DND-41 (cell line): Measurements from ENCODE around the gene CNBD2.

Experiments used
- ATAC-seq: fragments of 200-7000 bp; cut with Tn5 transposase; 3 replicates; pipeline ENCODE4 v1.9.1; 2021; ENCODE audit warnings: low read depth; ENCODE audit not compliant: insufficient read depth
- DNase-seq: peaks from one replicate; pipeline ENCODE4 v3.0.0-alpha.2; 2020
- H2AFZ ChIP-seq: 2 replicates; pipeline ENCODE4 v1.6.0; 2012; ENCODE audit warnings: low read depth, low read length
- H3K27ac ChIP-seq: 2 replicates; pipeline ENCODE4 v1.5.1; 2012; ENCODE audit warnings: low read length, inconsistent platforms
- H3K27me3 ChIP-seq: fragments of 200-600 bp; sonication (generic); 2 replicates; pipeline ENCODE4 v1.6.0; 2012; ENCODE audit warnings: low read length, mild to moderate bottlenecking, inconsistent platforms; ENCODE audit not compliant: insufficient read depth, poor library complexity
- H3K36me3 ChIP-seq: 2 replicates; pipeline ENCODE4 v1.5.1; 2012; ENCODE audit warnings: low read length, inconsistent platforms; ENCODE audit not compliant: insufficient read depth
- H3K4me1 ChIP-seq: 2 replicates; pipeline ENCODE4 v1.5.1; 2012; ENCODE audit warnings: mild to moderate bottlenecking, low read length; ENCODE audit not compliant: insufficient read depth
- H3K4me2 ChIP-seq: 2 replicates; pipeline ENCODE4 v1.6.0; 2012; ENCODE audit warnings: mild to moderate bottlenecking, moderate library complexity, low read length, inconsistent platforms; ENCODE audit not compliant: insufficient read depth
- H3K4me3 ChIP-seq, 2 experiments: fragments of 200-600 bp in 1 of 2; shearing (Covaris generic) in 1 of 2; 2 replicates each; pipeline ENCODE4 v1.5.1; 2012 to 2016; ENCODE audit warnings: inconsistent platforms in 2 of 2, low read length in 2 of 2, mild to moderate bottlenecking in 2 of 2, low read depth in 1 of 2, moderate library complexity in 1 of 2
- H3K79me2 ChIP-seq: 2 replicates; pipeline ENCODE4 v1.6.0; 2012; ENCODE audit warnings: low read length, inconsistent platforms; ENCODE audit not compliant: insufficient read depth
- H3K9ac ChIP-seq: 2 replicates; pipeline ENCODE4 v1.6.0; 2012; ENCODE audit warnings: low read depth, mild to moderate bottlenecking, inconsistent platforms, low read length, moderate library complexity
- H3K9me3 ChIP-seq: 2 replicates; pipeline ENCODE4 v1.5.1; 2012; ENCODE audit warnings: low read length, moderate library complexity, mild to moderate bottlenecking, inconsistent platforms; ENCODE audit not compliant: insufficient read depth, severe bottlenecking
- H4K20me1 ChIP-seq: 2 replicates; pipeline ENCODE4 v1.6.0; 2012; ENCODE audit warnings: low read length; ENCODE audit not compliant: insufficient read depth
- EZH2 ChIP-seq: IDR thresholded peaks from 3 replicates; pipeline ENCODE4 v1.6.1; 2012; ENCODE audit warnings: borderline replicate concordance, low read depth, mild to moderate bottlenecking, moderate library complexity, low read length, inconsistent platforms; ENCODE audit not compliant: severe bottlenecking
- TF ChIP-seq, protein P1 (sequence below): IDR thresholded peaks from 2 replicates; pipeline ENCODE4 v1.5.1; 2012; ENCODE audit warnings: borderline replicate concordance, low read length, moderate library complexity, mild to moderate bottlenecking; ENCODE audit not compliant: poor library complexity, severe bottlenecking; ENCODE audit errors: extremely low read depth

Gene CNBD2

DNA sequence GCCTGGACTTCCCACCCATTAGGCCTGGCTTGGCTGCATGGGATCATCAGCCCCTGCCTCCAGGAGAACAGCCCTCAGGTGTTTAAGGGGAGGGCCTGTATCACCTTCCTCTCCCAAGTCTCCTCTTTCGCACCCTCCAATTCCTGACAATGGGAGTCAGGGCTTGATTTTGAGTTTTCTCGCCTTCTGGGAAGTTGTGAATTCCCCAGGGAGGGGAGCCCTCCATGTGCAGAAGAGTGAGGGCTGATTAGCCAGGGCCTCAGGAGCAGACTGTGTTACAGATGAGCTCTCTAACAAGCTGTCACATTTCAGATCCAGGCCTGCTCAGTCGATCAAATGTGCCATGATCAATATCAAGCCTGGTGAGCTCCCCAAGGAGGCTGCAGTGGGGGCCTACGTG is 42.4 kb downstream of the CNBD2 start:
- no peaks in the 10 kb centered on the region for H3K9me3 ChIP-seq
- ATAC-seq, result no peak

DNA sequence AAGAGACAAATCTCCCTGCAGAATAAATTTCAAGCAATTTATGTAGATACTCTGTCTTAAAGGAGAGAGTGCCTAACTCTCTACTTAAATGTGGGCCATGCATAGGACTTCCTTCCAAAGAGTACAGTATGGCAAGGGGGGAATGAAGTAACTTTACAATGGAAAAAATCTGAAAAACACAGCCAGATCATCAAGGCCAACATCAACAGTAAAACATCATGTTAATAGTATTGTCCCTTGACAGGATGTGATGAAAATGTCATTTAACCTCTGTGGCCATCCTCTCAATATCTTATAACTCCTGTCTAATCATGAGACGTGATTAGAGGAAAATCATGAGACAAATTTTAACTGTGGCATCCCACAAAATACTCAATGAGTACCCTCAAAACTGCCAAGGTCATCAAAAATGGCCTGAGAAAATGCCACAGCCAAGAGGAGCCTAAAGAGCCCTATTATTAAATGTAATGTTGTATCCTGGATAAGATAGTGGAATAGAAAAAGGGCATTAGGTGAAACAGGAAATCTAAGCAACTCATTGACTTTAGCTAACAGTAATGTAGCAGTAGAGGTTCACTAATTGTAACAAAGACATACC is 47.5 kb downstream of the CNBD2 start:
- no peaks in the 10 kb centered on the region for H3K9me3 ChIP-seq
- no peaks in the 10 kb centered on the region for H3K79me2 ChIP-seq
- H3K27me3 ChIP-seq, result no peaks in the 10 kb centered on the region
- no peak overlapping the region for H3K27ac ChIP-seq
- no peak overlapping the region for H3K4me3 ChIP-seq
- no peak overlapping the region for H2AFZ ChIP-seq
- no peaks in the 10 kb centered on the region for H4K20me1 ChIP-seq
- no peak for DNase-seq
- H3K36me3 ChIP-seq, result no peaks in the 10 kb centered on the region
- H3K4me2 ChIP-seq, result no peak overlapping the region
- TF ChIP-seq, protein P1, sequence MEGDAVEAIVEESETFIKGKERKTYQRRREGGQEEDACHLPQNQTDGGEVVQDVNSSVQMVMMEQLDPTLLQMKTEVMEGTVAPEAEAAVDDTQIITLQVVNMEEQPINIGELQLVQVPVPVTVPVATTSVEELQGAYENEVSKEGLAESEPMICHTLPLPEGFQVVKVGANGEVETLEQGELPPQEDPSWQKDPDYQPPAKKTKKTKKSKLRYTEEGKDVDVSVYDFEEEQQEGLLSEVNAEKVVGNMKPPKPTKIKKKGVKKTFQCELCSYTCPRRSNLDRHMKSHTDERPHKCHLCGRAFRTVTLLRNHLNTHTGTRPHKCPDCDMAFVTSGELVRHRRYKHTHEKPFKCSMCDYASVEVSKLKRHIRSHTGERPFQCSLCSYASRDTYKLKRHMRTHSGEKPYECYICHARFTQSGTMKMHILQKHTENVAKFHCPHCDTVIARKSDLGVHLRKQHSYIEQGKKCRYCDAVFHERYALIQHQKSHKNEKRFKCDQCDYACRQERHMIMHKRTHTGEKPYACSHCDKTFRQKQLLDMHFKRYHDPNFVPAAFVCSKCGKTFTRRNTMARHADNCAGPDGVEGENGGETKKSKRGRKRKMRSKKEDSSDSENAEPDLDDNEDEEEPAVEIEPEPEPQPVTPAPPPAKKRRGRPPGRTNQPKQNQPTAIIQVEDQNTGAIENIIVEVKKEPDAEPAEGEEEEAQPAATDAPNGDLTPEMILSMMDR, result no peak
- TF ChIP-seq EZH2, result no peak
- ATAC-seq, result no peak
- no peak overlapping the region for H3K9ac ChIP-seq
- H3K4me1 ChIP-seq, result no peaks in the 10 kb centered on the region

More for the DNA sequence above, 42.4 kb downstream of the CNBD2 start:
- DNase-seq, result no peak
- no peak overlapping the region for H2AFZ ChIP-seq
- H3K27me3 ChIP-seq, result no peaks in the 10 kb centered on the region
- TF ChIP-seq, protein P1, result no peak
- no peak for TF ChIP-seq EZH2
- no peaks in the 10 kb centered on the region for H3K79me2 ChIP-seq
- H3K36me3 ChIP-seq, result no peaks in the 10 kb centered on the region
- no peaks in the 10 kb centered on the region for H3K4me1 ChIP-seq
- no peak overlapping the region for H3K4me3 ChIP-seq
- H3K27ac ChIP-seq, result no peak overlapping the region
- no peaks in the 10 kb centered on the region for H4K20me1 ChIP-seq
- H3K9ac ChIP-seq, result no peak overlapping the region
- H3K4me2 ChIP-seq, result no peak overlapping the region

DNA sequence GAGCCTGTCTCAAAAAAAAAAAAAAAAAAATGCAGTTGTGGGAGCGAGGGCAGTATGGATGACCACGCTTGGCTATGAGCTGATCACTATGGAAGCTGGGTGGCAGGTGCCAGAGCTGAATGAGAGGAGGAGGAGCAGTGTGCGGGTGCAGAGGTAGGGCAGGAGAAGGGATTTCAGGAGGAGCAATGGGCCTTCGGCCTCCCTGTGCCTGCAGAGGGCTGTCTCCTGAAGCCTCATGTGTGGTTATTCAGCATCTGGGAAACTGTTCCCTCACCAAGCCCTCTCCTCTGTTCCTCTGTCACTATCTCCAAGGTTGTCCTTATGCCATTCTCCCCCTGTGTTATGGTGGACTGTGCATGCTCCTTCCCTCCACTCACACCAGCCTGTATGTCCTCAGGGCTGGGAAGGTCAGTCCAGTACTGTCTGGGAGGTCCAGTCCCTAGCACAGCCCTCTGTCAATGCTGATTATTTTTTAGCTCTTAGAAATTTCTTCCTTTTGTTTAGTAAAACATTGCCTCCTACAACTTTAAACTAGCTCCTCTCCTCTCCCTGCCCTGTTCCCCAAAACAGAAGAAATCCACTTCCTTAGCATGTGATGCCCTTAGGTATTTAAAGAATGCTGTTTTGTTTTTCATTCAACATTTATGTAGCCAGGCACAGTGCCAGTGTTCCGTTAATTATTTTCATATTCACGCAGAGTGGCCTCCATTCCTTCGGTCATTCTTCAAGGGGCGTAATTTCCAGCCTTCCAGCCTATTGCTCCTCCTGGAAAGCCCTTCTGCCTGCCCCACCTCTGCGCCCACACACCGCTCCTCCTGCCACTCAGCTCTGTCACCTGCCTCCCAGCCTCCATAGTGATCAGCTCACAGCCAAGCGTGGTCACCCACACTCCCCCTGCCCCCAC is 48.9 kb downstream of the CNBD2 start:
- Histone ChIP-seq H3K79me2 (no peaks in the 10 kb centered on the region), H4K20me1 (no peaks in the 10 kb centered on the region), H3K4me1 (no peaks in the 10 kb centered on the region), H3K4me3 (no peak overlapping the region), H3K27ac (no peak overlapping the region), H3K27me3 (no peaks in the 10 kb centered on the region), H3K4me2 (no peak overlapping the region), H3K9ac (no peak overlapping the region), H2AFZ (no peak overlapping the region), H3K9me3 (no peaks in the 10 kb centered on the region), H3K36me3 (no peaks in the 10 kb centered on the region)
- DNase-seq, result no peak
- ATAC-seq, result no peak
- TF ChIP-seq, protein P1, result no peak
- TF ChIP-seq EZH2, result no peak
